Right atrium auricular region (tissue), 2 donors: ENCODE data around the gene STRADB. TPM values are rescaled to one million over a fixed set of nuclear protein-coding genes. Genes with fewer than 3 reads are reported as not detected.

Experiments used
- DNase-seq: peaks from one replicate; pipeline ENCODE4 v3.0.0-alpha.2; 2019; ENCODE audit warnings: low spot score
- H3K27ac ChIP-seq, 2 donors: fragments of 200-600 bp; sonication (generic); 1 replicate in 1 of 2; 2 replicates in 1 of 2; pipeline ENCODE4 v1.5.1; 2016 to 2019
- H3K27me3 ChIP-seq, 2 donors: fragments of 200-600 bp; sonication (generic); one replicate each; pipeline versions ENCODE4 v1.5.1 to v1.6.0; 2017 to 2019
- H3K36me3 ChIP-seq: fragments of 200-600 bp; sonication (generic); one replicate; pipeline ENCODE4 v1.5.1; 2016
- H3K4me1 ChIP-seq, 2 donors: fragments of 200-600 bp; sonication (generic); one replicate each; pipeline versions ENCODE4 v1.5.1 to v1.6.0; 2017 to 2019
- H3K4me3 ChIP-seq, 2 donors: fragments of 200-600 bp; sonication (generic); 1 replicate in 1 of 2; 2 replicates in 1 of 2; pipeline ENCODE4 v1.5.1; 2017 to 2019; ENCODE audit warnings: mild to moderate bottlenecking in 1 of 2, moderate library complexity in 1 of 2
- H3K9me3 ChIP-seq, 2 donors: fragments of 200-600 bp; sonication (generic); one replicate each; pipeline ENCODE4 v1.5.1; 2019
- total RNA-seq, 2 donors: library from RNA; depleted of rRNA; stranded (reverse); fragments of >200 nt; gene quantifications; one replicate each; pipeline ENCODE4 v1.1.0, GENCODE V29; 2016
- TF ChIP-seq, protein P1 (sequence below), 2 donors: fragments of 200-600 bp; sonication (generic); IDR thresholded peaks; one replicate each; pipeline ENCODE4 v1.5.1; 2019; ENCODE audit warnings: antibody characterized with exemption in 2 of 2

The STRADB gene
- total RNA-seq, 2 donors from 2014 or later = 28.5 to 78.1 TPM

DNA sequence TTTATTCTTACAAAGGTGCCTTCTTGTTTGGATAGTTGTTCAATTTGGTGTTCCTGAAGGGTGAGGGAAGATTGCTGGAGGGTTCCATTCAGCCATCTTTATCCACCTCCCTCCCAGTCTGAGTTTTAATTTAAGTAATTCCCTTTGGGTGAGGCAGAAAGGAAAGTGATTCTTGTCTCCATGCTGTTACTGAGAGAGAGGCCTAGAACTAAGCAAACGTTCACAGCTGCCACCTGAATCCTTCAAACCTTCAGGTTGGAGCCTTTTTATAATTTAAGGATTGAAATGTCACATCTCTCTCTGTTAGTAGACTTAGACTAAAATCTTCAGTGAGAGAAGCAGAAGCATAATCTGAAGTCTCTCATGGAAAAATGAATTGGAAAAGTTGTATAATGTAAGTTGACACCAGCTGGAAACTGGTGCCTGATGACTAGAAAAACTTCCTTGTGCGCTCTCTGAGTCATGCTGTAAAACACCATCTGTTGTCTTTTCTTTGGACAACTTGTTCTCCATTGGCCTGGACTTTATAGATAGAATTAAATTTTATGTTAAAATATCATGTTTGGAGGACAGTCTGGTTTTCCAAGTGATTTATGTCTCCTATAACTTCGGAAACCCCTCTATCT lies 14.6 kb downstream of the STRADB start:
- TF ChIP-seq, protein P1, sequence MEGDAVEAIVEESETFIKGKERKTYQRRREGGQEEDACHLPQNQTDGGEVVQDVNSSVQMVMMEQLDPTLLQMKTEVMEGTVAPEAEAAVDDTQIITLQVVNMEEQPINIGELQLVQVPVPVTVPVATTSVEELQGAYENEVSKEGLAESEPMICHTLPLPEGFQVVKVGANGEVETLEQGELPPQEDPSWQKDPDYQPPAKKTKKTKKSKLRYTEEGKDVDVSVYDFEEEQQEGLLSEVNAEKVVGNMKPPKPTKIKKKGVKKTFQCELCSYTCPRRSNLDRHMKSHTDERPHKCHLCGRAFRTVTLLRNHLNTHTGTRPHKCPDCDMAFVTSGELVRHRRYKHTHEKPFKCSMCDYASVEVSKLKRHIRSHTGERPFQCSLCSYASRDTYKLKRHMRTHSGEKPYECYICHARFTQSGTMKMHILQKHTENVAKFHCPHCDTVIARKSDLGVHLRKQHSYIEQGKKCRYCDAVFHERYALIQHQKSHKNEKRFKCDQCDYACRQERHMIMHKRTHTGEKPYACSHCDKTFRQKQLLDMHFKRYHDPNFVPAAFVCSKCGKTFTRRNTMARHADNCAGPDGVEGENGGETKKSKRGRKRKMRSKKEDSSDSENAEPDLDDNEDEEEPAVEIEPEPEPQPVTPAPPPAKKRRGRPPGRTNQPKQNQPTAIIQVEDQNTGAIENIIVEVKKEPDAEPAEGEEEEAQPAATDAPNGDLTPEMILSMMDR (IDR thresholded peaks at IDR 0.05) = no peak
- no peaks in the 10 kb centered on the region for H3K9me3 ChIP-seq
- H3K27me3 ChIP-seq = no peaks in the 10 kb centered on the region
- no peak for DNase-seq
- H3K4me3 ChIP-seq = no peak overlapping the region
- H3K4me1 ChIP-seq = peaks cover 0 to 12% of the 10 kb centered on the region in 2 donors
- H3K36me3 ChIP-seq = peaks cover 31% of the 10 kb centered on the region
- H3K27ac ChIP-seq = peak overlapping the region; percentile 68 to 74

DNA sequence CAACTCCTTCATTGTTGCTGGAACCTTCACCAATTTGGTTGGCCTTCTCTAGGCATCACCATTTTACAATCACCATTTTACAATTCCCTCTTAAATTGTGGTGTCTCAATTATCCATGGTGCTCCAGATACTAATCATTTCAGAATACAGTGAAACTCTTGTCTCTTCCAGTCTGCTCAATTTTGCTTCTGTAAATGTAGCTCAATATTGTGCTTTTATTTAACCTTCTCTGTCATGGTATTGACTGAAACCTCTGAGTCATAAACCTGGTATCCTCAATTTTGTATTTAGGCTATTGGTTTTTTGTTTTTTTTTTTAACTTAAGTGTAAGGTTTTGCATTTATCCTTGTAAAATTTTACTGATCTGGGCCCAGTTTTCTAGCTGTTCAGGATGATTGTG lies 16.1 kb downstream of the STRADB start:
- DNase-seq = no peak
- Histone ChIP-seq H3K9me3 (no peaks in the 10 kb centered on the region), H3K36me3 (peaks cover 22% of the 10 kb centered on the region), H3K27me3 (no peaks in the 10 kb centered on the region), H3K27ac (no peak overlapping the region), H3K4me3 (no peak overlapping the region), H3K4me1 (peaks cover 0 to 12% of the 10 kb centered on the region in 2 donors)
- TF ChIP-seq, protein P1 (IDR thresholded peaks at IDR 0.05) = no peak

DNA sequence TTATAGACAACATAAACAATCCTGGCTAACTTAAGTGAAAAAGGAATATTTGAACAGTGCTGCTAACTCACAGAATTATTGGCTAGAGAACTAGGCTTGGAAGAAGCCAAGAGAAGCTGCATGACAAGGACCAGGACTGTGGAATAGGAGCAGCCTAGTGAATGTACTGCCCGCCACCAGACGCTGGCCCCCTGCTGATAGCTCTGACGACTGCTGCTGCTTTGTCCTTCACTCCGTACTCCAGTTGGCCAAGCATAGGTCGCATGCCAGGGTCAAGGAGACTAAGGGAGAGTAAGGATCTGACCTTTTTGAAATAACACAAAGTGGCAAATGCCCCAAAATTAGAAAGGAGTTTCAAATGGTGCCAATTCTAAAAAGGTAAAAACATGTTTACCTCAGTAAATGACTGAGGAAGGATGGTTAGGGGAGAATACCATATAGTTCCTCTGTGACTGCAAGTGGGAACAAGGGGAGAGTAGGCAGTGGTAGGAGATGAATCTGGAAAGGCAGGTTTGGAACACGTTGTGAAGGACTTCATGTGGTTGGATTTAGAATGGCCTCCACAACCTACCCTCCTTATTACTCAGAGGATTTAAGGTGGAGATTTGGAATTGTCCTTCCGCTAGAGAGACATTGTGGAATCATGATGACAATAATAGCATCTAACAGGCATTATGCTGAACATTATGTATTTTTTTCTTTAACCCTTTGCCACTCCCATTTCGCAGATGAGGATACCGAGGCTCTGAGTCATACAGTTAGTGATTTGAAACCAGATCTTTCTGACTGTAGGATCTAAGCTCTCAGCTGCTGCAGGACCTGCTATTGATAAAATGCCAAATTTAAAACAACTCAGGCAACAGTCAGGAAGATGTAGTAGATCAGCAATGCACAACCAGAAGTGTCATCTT lies 19.5 kb downstream of the STRADB start:
- Histone ChIP-seq H3K36me3 (peaks cover 33% of the 10 kb centered on the region), H3K27me3 (no peaks in the 10 kb centered on the region), H3K9me3 (no peaks in the 10 kb centered on the region), H3K27ac (no peak overlapping the region), H3K4me1 (peaks cover 0 to 2% of the 10 kb centered on the region in 2 donors), H3K4me3 (no peak overlapping the region)
- no peak for DNase-seq
- TF ChIP-seq, protein P1 (IDR thresholded peaks at IDR 0.05) = peak in 1 of 2 donors; percentile 16

DNA sequence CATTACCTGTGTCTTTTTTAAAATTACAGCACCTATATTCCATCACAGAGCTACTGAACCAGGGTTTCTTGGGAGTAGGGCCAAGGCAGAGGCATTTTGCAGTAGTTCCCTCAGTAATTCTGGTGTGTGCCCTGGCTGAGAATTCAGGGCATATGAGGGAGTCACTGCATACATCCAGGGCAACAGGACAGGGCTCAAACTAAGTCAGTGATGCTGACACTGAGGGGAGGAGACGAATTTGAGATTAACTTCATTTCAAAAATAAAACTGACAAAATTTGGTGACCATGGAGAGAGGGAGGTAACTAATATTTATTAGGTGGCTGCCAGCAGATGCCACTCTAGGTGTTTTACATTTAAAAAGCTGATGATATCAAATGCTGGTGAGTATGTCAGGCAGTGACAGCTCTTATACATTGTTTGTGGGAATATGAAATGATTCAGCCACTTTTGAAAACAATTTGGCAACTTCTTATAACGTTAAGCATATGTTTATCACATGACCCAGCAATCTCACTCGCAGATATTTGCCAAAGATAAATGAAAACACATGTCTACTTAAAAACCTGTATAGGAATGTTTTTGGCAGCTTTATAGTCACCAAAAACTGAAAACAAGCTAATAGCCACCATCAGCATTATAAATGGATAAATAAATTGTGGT lies 20.3 kb downstream of the STRADB start:
- Histone ChIP-seq H3K27me3 (no peaks in the 10 kb centered on the region), H3K9me3 (no peaks in the 10 kb centered on the region), H3K36me3 (peaks cover 33% of the 10 kb centered on the region), H3K4me3 (no peak overlapping the region), H3K4me1 (no peaks in the 10 kb centered on the region), H3K27ac (no peak overlapping the region)
- TF ChIP-seq, protein P1 (IDR thresholded peaks at IDR 0.05) = no peak
- DNase-seq = no peak

DNA sequence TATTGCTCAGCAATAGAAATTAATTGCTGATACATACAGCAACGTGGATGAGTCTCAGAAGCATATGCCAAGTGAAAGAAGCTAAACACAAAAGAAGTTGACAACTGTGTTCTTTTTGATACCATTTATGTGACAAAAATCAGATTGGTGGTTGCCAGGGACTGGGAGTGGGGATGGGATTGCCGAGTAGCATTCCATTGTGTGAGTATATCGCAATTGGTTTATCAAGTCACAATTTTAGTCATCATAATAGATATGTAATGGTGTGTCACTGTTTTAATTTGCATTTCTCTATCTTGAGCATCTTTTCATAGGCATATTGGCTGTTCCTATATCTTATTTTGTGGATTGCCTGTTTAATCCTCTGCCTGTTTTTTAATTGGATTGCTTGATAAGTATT lies 20.9 kb downstream of the STRADB start:
- TF ChIP-seq, protein P1 (IDR thresholded peaks at IDR 0.05) = no peak
- peaks cover 35% of the 10 kb centered on the region for H3K36me3 ChIP-seq

More for the DNA sequence above, 20.9 kb downstream of the STRADB start:
- no peak for DNase-seq
- Histone ChIP-seq H3K27me3 (no peaks in the 10 kb centered on the region), H3K27ac (no peak overlapping the region), H3K4me3 (no peak overlapping the region), H3K4me1 (no peaks in the 10 kb centered on the region), H3K9me3 (no peaks in the 10 kb centered on the region)
